T47D (cell line): ENCODE results near the gene C3orf22.

Source experiments
- DNase-seq, 2 experiments: peaks; one replicate each; pipeline versions ENCODE4 v3.0.0 to v3.0.0-alpha.2; 2011 to 2012; ENCODE audit warnings: low read depth in 1 of 2, low spot score in 1 of 2
- JUND ChIP-seq: IDR thresholded peaks from 2 replicates; pipeline ENCODE4 v1.6.1; 2012; ENCODE audit warnings: low read depth
- in situ Hi-C: cut with HindIII; loops from 2 replicates; pipeline ENCODE4 v1.10.0; 2016; ENCODE audit warnings: low sequenced_read_pairs, low pct_unique_long_range_greater_than_20kb

C3orf22 gene

DNA sequence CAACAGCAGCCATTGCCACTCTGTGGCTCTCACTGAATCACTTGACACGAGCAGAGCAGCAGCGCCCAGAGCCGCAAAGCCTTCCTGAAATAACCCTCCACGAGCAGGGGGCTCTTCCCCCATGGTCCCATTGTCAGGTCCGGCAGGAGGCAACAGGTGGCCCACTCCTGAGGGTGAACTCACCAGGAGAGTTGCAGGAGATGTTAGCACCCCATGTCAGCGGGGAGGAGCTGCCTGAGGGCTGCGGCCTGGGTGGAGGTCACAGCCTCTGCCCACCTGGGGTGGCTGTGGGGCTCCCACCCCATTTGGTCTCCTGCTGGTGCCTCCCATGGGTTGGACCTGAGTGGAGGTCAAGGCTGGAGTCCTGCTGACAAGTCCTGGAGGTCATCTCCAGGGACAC, 12.3 kb upstream of the C3orf22 start:
- DNase-seq, result no peak
- TF ChIP-seq JUND, result no peak
- in situ Hi-C loops, result no loop called here

DNA sequence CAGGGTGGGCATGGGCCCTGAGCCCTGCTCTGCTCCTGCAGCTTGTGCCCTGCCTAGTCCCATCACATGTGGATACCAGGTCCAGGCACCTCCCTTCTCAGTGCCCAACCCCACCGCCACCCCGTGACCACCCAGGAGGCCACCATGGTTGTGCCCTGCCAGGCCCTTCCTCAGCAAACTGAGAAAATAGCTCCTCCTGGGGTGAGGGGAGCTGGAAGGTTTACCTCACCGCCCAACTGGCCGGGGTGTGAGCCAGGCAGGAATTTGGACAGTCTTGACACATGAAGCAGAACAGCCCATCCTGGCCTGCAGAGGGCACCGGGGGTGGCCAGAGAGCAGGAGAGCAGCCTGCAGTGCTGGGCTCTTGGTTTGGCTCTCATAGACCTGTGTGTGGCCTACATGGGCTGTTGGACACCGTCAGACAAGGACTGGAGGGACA, 11.4 kb upstream of the C3orf22 start:
- in situ Hi-C loops, result no loop called here
- no peak for TF ChIP-seq JUND
- peak in 1 of 2 experiments; percentile 13 for DNase-seq

- no peak for TF ChIP-seq JUND
- DNase-seq, result no peak
- in situ Hi-C loops, result no loop called here
These were observed 10.8 kb upstream of the C3orf22 start for GRCh38 chr3:126569390-126569975.

- in situ Hi-C loops, result no loop called here
- DNase-seq, result no peak
- TF ChIP-seq JUND, result no peak
These were observed 10.1 kb upstream of the C3orf22 start for GRCh38 chr3:126568776-126569342.

DNA sequence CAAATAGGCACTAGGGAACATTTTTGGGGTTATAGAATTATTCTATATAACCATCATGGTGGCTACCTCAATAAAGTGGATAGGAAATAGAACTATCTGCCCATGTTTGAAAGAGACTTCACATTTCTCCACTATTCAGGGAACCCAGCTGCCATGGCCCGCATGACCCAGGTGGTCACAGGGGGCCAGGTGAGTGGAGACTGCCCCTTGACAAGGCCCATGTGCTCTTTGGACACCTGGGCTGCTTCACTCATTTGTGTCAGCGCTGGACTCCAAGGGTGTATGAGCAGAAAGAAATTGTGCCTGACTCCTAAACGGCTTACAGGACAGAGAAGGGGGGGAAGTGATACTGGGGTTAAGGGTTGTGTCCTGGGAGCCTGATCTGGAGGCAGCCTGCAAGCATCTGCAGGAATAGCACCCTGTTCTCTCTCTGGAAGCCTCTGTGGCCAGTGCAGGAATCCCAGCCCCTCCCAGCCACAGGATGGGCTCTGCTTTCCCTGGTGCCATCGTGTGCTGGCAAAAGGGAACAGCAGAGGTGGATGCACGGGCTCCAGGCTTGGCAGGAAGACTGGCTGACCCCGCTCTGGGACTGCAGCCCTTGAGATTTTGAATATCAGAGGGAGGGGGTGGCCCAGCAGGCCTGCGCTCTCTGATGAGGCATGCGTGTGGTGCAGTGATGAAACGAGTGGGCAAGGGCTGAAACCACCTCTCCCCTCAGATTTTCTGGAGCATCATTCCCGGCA, 9.1 kb upstream of the C3orf22 start:
- no peak for TF ChIP-seq JUND
- in situ Hi-C loops, result no loop called here
- DNase-seq, result peak; percentile 61 to 77

DNA sequence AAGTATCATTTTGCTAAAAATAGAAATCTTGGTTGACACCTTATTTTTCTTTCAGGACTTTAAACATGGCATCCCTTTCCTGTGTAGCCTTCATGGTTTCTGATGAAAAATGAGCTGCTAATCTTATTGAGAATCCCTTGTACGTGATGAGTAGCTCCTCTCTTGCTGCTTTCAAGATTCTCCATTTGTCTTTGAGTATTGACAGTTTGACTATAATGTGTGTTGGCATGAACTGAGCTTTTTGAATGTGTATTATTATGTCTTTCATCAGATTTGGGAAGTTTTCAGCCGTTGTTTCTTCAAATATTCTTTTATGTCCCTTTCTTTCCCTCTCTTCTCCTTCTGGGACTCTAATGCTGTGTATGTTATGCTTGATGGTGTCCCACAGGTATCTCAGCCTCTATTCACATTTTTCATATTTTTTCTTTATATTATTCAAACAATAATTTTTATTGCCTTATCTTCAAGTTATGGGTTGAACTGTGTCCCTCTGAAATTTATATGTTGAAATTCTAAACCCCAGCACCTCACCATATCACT, 4.1 kb upstream of the C3orf22 start:
- DNase-seq, result no peak
- in situ Hi-C loops, result no loop called here
- TF ChIP-seq JUND, result no peak

DNA sequence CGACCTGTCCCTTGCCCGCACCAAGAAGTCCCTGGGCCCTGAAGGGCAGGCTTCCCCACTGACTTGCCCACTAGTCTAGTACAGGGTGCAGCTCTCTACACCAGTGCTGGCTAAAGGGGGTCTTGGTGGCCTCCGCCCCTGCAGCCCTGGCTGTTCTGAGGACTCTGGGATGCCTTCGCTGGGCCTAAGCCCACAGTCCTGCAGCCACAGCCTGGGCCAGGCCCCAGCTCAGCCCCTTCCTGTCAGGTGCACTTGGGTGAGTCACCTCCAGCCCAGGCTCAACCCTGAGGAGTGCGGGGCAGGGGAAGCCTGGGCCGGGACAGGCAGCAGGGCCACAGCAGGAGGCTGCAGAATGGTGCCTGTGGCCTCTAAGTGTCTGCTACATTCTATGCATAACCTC, 971 bp downstream of the C3orf22 start:
- TF ChIP-seq JUND, result no peak
- in situ Hi-C loops, result no loop called here

DNA sequence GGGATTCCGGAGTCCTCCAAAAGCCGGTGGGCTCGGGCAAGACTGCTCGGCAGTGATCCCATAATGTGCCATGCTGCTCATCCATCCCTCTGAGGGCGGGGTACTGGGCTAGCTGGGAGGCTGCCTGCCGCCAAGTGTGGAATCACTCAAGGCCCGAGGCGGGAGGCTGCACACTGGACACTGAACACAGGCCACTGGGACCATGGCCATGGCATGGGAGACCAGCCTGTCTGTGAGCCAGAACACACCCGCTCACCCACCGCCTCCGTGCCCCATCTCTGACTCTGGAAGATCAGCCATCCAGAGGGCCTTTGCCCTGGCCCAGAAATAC, 1.4 kb downstream of the C3orf22 start:
- TF ChIP-seq JUND, result no peak
- in situ Hi-C loops, result no loop called here
- no peak for DNase-seq

More for the DNA sequence above, 971 bp downstream of the C3orf22 start:
- DNase-seq, result no peak

- no peak for TF ChIP-seq JUND
- DNase-seq, result no peak
- in situ Hi-C loops, result no loop called here
These were observed 1.9 kb downstream of the C3orf22 start for GRCh38 chr3:126556637-126557414.

GRCh38 chr3:126555795-126556636, 2.7 kb downstream of the C3orf22 start:
- TF ChIP-seq JUND, result no peak
- in situ Hi-C loops, result no loop called here
- no peak for DNase-seq

DNA sequence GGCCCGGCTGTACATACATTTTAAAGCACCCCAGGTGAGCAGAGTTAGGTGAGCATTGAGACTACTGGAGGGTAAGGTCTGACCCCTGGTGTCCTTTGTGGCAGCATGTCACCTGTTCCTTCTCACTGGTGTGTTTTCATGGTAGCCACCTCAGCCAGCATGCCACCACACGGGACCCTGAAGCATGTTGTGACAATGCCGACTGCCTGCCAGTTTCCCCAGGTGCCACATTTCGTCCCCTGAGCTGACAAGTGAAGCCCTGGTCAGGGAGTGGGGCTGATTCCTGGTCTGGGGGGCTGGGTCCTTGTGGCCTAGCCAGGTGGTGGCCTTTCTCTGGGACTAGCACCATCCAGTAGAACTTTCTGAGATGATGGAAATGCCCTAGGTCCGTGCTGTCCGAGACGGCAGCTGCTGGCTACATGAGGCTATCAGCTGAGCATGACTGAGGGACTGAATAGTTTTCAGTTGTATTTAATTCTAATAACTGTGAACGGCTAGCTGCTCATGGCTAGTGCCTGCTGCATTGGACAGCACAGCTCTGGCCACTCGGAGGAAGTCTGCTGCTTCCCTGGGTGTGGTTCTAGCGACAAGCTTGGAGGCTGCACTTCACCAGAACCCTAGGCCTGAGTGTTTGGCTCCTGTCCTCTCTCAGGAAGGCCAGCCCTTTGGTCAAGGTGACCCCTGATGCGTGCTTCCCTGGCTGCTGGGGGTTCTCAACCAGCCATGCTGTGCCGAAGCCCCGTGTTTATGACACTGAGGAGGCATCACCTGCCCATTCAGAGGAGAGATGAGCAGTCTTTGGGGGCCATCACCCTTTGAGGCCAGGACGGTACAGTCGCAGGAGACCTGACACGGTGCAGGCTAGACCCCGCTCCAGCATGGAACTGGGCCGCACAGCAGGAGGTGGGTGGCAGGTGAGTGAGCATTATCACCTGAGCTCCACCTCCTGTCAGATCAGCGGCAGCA, 3.9 kb downstream of the C3orf22 start:
- in situ Hi-C loops, result no loop called here
- TF ChIP-seq JUND, result no peak
- no peak for DNase-seq
